OCI-LY7 (cell line): ENCODE measurements around the gene ICE2. TPM values are rescaled to one million over a fixed set of nuclear protein-coding genes. Genes with fewer than 3 reads are reported as not detected.

Experiments used
- BruUV-seq: library from RNA; stranded (reverse); fragments of 400-500 nt; replicated peaks from 2 replicates; lab custom pipeline; 2021; lab: Mats Ljungman, UMichigan
- CTCF ChIA-PET: fragments of 300-600 bp; sonication (Branson Sonifier 250); formaldehyde crosslinking; loops from one replicate; lab custom pipeline; 2022; ENCODE audit warnings: antibody characterized with exemption; ENCODE audit not compliant: unreplicated experiment; lab: Charles Lee
- POLR2A ChIA-PET: fragments of 300-600 bp; sonication (Branson Sonifier 250); formaldehyde crosslinking; loops from one replicate; lab custom pipeline; 2022; ENCODE audit warnings: antibody characterized with exemption; lab: Charles Lee
- DNase-seq: peaks from one replicate; pipeline ENCODE4 v3.0.0-alpha.2; 2015; ENCODE audit warnings: low spot score
- H2AFZ ChIP-seq: fragments of 200-600 bp; sonication (generic), shearing (Covaris generic); 2 replicates; pipeline ENCODE4 v1.6.1; 2014; ENCODE audit warnings: mild to moderate bottlenecking, antibody characterized with exemption, low read length, moderate library complexity
- H3K27ac ChIP-seq: fragments of 200-600 bp; sonication (generic); 2 replicates; pipeline ENCODE4 v1.5.1; 2014; ENCODE audit warnings: mixed run types, low read depth, mild to moderate bottlenecking, moderate library complexity, low read length, inconsistent platforms; ENCODE audit not compliant: poor library complexity, severe bottlenecking
- H3K36me3 ChIP-seq: fragments of 200-600 bp; sonication (generic); 2 replicates; pipeline ENCODE4 v1.6.1; 2014; ENCODE audit warnings: mild to moderate bottlenecking, antibody characterized with exemption, low read length, moderate library complexity, mixed read lengths; ENCODE audit not compliant: insufficient read depth
- H3K4me1 ChIP-seq: fragments of 200-600 bp; sonication (generic); 2 replicates; pipeline ENCODE4 v1.5.1; 2014; ENCODE audit warnings: mild to moderate bottlenecking, low read length; ENCODE audit not compliant: insufficient read depth, poor library complexity, severe bottlenecking
- H3K4me2 ChIP-seq: fragments of 200-600 bp; sonication (generic); 2 replicates; pipeline ENCODE4 v1.6.1; 2014; ENCODE audit warnings: mild to moderate bottlenecking, low read length
- H3K4me3 ChIP-seq: fragments of 200-600 bp; sonication (generic); 2 replicates; pipeline ENCODE4 v1.5.1; 2014; ENCODE audit warnings: mild to moderate bottlenecking, low read depth, low read length; ENCODE audit not compliant: poor library complexity, severe bottlenecking
- H3K79me2 ChIP-seq: fragments of 200-600 bp; sonication (generic); 2 replicates; pipeline ENCODE4 v1.6.1; 2016; ENCODE audit warnings: low read depth, mild to moderate bottlenecking, low read length, moderate library complexity, mixed read lengths; ENCODE audit not compliant: insufficient read depth
- H3K9me2 ChIP-seq: fragments of 200-600 bp; sonication (generic); 2 replicates; pipeline ENCODE4 v1.6.1; 2016; ENCODE audit warnings: mild to moderate bottlenecking, low read length, mixed read lengths; ENCODE audit not compliant: insufficient read depth
- H3K9me3 ChIP-seq: fragments of 200-600 bp; sonication (generic); 2 replicates; pipeline ENCODE4 v1.6.1; 2014; ENCODE audit warnings: mild to moderate bottlenecking, mixed run types, low read length, mixed read lengths
- H4K20me1 ChIP-seq: fragments of 200-600 bp; sonication (generic); 2 replicates; pipeline ENCODE4 v1.6.1; 2014; ENCODE audit warnings: mild to moderate bottlenecking, antibody characterized with exemption, low read length, moderate library complexity, mixed read lengths; ENCODE audit not compliant: insufficient read depth
- EZH2phosphoT487 ChIP-seq: fragments of 200-600 bp; sonication (generic); IDR thresholded peaks from 2 replicates; pipeline ENCODE4 v1.6.1; 2018; ENCODE audit warnings: low read depth, borderline replicate concordance, mild to moderate bottlenecking, mixed run types, antibody characterized with exemption, low read length, moderate library complexity, mixed read lengths
- intact Hi-C: fragments of 100-400 bp; cut with micrococcal nuclease; formaldehyde crosslinking; loops from one replicate; pipeline ENCODE4 v1.10.0; 2022; ENCODE audit not compliant: unreplicated experiment
- total RNA-seq, 2 experiments: library from RNA; depleted of rRNA in 1 of 2; stranded (reverse); fragments of >200 nt in 1 of 2; shearing (Covaris generic) in 1 of 2; gene quantifications; 2 replicates each; pipeline ENCODE4 v1.2.3, GENCODE V29; 2014 to 2022
- TF ChIP-seq, protein P1 (sequence below): fragments of 200-600 bp; sonication (generic); conservative IDR thresholded peaks from 2 replicates; pipeline ENCODE4 v1.5.1; 2014; ENCODE audit warnings: mild to moderate bottlenecking, antibody characterized with exemption, low read length, moderate library complexity, mixed read lengths

Gene ICE2
- total RNA-seq, 2 experiments from 2014 or later: 37.1 to 78.1 TPM

DNA sequence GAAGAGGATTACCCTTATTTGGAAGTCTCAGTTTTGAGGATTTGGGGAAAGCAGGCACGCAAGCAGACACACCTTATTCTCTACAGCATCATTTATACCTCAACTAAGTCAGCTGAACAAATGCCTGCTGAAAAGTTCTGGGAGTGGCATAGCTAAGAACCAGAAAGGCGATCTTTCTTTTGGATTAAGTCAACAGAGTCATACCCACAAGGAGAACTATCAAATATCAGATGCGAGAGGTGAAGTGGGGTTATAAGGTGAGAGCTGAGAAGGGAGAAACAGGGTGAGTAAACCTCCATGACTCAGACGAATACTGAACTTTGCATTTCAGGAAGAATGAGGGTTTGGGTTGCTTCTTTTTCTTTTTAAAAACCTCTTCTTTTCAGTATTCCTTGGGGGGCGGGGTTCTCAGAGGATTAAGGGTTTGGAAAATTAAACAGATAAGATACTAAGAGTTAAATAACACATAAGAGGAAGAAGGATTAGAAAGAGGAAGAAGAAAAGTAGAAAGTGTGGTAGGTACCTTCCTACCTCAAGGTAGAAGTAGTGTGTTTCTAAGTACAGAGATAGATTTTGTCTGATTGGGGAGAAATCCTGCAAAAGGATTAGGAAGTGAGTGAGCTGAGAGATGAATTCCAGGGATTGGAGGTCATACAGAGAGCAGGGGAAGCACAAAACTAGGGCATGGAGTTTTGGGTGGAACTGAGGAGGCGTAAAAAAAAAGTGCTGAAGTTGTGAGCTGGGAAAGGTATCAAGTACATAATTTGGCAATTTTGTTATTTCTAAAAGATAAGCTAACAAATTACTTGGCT lies 41.3 kb upstream of the ICE2 start:
- POLR2A ChIA-PET: interaction anchor here (0.8 to 1.1 kb wide), 4 partner anchors 24 to 167 kb away, joined by 3 to 5 read pairs (median 4); no protein-coding TSS in a partner anchor

DNA sequence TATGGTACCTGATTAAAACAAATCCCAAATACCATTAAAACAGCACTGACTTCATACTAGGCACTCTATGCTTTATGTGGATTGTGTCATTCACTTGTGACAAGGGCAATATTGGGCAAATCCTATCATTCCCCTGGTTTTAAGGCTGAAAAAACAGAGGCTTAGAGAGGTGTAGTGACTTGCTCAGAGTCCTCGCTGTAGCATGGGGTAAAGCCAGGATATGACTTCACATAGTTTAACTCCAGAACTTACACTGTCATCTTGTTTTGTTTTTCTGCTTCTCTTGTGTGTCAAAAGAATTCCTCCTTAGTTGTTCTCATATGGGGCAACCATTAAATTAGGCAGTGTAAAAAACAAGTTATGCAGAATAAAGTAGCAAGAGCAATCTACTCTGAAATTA lies 40.3 kb upstream of the ICE2 start:
- BruUV-seq: no TSS peak
- H3K36me3 ChIP-seq: no peaks in the 10 kb centered on the region
- DNase-seq: no peak
- no peaks in the 10 kb centered on the region for H3K9me3 ChIP-seq
- intact Hi-C loops: no loop called here
- ChIA-PET CTCF (no interaction called here), POLR2A (no interaction called here)
- no peak overlapping the region for H3K27ac ChIP-seq
- H2AFZ ChIP-seq: no peak overlapping the region
- no peak overlapping the region for H3K4me2 ChIP-seq
- TF ChIP-seq, protein P1, sequence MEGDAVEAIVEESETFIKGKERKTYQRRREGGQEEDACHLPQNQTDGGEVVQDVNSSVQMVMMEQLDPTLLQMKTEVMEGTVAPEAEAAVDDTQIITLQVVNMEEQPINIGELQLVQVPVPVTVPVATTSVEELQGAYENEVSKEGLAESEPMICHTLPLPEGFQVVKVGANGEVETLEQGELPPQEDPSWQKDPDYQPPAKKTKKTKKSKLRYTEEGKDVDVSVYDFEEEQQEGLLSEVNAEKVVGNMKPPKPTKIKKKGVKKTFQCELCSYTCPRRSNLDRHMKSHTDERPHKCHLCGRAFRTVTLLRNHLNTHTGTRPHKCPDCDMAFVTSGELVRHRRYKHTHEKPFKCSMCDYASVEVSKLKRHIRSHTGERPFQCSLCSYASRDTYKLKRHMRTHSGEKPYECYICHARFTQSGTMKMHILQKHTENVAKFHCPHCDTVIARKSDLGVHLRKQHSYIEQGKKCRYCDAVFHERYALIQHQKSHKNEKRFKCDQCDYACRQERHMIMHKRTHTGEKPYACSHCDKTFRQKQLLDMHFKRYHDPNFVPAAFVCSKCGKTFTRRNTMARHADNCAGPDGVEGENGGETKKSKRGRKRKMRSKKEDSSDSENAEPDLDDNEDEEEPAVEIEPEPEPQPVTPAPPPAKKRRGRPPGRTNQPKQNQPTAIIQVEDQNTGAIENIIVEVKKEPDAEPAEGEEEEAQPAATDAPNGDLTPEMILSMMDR: no peak
- no peak for TF ChIP-seq EZH2phosphoT487
- no peaks in the 10 kb centered on the region for H3K79me2 ChIP-seq
- H3K4me3 ChIP-seq: no peak overlapping the region
- H3K4me1 ChIP-seq: no peaks in the 10 kb centered on the region
- no peaks in the 10 kb centered on the region for H3K9me2 ChIP-seq
- no peaks in the 10 kb centered on the region for H4K20me1 ChIP-seq

More for the DNA sequence above, 41.3 kb upstream of the ICE2 start:
- TF ChIP-seq EZH2phosphoT487: no peak
- TF ChIP-seq, protein P1: no peak
- Histone ChIP-seq H3K79me2 (no peaks in the 10 kb centered on the region), H3K9me2 (no peaks in the 10 kb centered on the region), H3K4me3 (no peak overlapping the region), H4K20me1 (no peaks in the 10 kb centered on the region), H3K36me3 (no peaks in the 10 kb centered on the region), H2AFZ (no peak overlapping the region), H3K4me2 (no peak overlapping the region), H3K27ac (no peak overlapping the region), H3K9me3 (no peaks in the 10 kb centered on the region), H3K4me1 (no peaks in the 10 kb centered on the region)
- intact Hi-C loops: loop anchor here (1.0 to 5.0 kb wide), 2 partner anchors 161 to 828 kb away; no protein-coding TSS in a partner anchor
- CTCF ChIA-PET: interaction anchor here (0.5 to 0.9 kb wide), 2 partner anchors 19 to 161 kb away, joined by 3 to 4 read pairs; no protein-coding TSS in a partner anchor
- no peak for DNase-seq
- BruUV-seq: no TSS peak

DNA sequence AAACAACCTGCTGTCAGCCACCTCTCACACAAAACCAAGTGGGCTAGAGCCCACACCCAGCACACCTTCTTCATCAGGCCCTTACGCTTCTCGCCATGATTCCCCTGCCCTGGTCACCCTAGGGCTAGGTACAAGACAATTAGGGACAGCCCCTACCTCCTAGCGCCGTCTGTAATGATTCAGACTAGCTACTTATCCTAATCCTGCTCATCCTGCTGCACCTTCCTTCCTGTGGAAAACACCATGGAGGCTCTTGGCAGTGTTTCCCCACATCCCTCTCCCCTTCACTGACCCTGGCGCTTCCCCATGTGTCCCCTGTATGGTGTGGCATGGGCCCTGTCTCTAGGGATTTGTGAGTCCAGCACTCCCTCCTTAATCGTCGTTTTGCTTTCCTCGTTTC lies 39.6 kb upstream of the ICE2 start:
- BruUV-seq: no TSS peak
- Histone ChIP-seq H3K4me3 (no peak overlapping the region), H3K9me2 (no peaks in the 10 kb centered on the region), H3K4me1 (no peaks in the 10 kb centered on the region), H3K36me3 (no peaks in the 10 kb centered on the region), H3K79me2 (no peaks in the 10 kb centered on the region), H3K4me2 (no peak overlapping the region), H4K20me1 (no peaks in the 10 kb centered on the region), H3K27ac (no peak overlapping the region), H3K9me3 (no peaks in the 10 kb centered on the region), H2AFZ (no peak overlapping the region)
- ChIA-PET POLR2A (no interaction called here), CTCF (no interaction called here)
- intact Hi-C loops: no loop called here
- no peak for TF ChIP-seq EZH2phosphoT487
- TF ChIP-seq, protein P1: no peak
- no peak for DNase-seq
